Keratinocyte (primary cell): ENCODE measurements around the gene BBOX1.

Source experiments
- EZH2 ChIP-seq: IDR thresholded peaks from one replicate; pipeline ENCODE4 v1.6.1; 2012; ENCODE audit warnings: inconsistent platforms, mild to moderate bottlenecking, low read length, moderate library complexity
- TF ChIP-seq, protein P1 (sequence below), 3 experiments: IDR thresholded peaks in 1 of 3; conservative IDR thresholded peaks in 1 of 3; optimal IDR thresholded peaks in 1 of 3; 2 replicates in 2 of 3; 3 replicates in 1 of 3; pipeline versions ENCODE3 to v1.5.1; 2011; ENCODE audit warnings: low read length in 3 of 3, mild to moderate bottlenecking in 3 of 3, moderate library complexity in 2 of 3, control low read depth in 1 of 3, inconsistent platforms in 1 of 3; ENCODE audit not compliant: insufficient read depth in 2 of 3; ENCODE audit errors: extremely low read depth in 1 of 3

DNA sequence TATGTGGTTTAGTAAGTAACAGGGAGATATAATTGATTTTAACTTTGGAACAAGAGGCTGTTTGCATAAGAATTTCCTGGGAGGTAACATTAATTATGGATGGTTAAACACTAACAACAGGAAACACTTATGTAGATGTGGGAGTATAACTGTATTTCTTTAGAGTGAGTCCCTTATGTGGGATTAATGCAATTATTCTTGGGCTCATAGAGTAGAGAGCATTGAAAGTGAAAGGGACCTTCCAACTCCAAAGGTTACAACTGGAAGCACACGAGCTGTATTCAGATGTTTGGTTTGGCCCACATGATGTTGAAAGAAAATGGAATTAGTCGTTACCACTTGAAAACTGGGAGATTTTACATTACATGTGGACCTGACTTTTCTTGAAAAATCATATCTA is 53.5 kb downstream of the BBOX1 start:
- TF ChIP-seq EZH2, result no peak
- TF ChIP-seq, protein P1, sequence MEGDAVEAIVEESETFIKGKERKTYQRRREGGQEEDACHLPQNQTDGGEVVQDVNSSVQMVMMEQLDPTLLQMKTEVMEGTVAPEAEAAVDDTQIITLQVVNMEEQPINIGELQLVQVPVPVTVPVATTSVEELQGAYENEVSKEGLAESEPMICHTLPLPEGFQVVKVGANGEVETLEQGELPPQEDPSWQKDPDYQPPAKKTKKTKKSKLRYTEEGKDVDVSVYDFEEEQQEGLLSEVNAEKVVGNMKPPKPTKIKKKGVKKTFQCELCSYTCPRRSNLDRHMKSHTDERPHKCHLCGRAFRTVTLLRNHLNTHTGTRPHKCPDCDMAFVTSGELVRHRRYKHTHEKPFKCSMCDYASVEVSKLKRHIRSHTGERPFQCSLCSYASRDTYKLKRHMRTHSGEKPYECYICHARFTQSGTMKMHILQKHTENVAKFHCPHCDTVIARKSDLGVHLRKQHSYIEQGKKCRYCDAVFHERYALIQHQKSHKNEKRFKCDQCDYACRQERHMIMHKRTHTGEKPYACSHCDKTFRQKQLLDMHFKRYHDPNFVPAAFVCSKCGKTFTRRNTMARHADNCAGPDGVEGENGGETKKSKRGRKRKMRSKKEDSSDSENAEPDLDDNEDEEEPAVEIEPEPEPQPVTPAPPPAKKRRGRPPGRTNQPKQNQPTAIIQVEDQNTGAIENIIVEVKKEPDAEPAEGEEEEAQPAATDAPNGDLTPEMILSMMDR (optimal IDR thresholded peaks at IDR 0.05 in 1 of 3, IDR thresholded peaks at IDR 0.05 in 1 of 3, conservative IDR thresholded peaks at IDR 0.05 in 1 of 3; ENCODE audit: extremely low read depth in 1 of 3, insufficient read depth in 2 of 3, low read length in 3 of 3), result no peak
